IMR-90 (cell line): ENCODE measurements around the gene CCDC88C. TPM values are rescaled to one million over a fixed set of nuclear protein-coding genes. Genes with fewer than 3 reads are reported as not detected.

Experiments
- ATAC-seq: fragments of 200-7000 bp; cut with Tn5 transposase; 2 replicates; pipeline ENCODE4 v1.9.1; 2020; ENCODE audit warnings: low read depth, mild to moderate bottlenecking, moderate library complexity
- BruUV-seq: library from RNA; stranded (reverse); fragments of 400-500 nt; replicated peaks from 2 replicates; lab custom pipeline; 2021; lab: Mats Ljungman, UMichigan
- CTCF ChIA-PET: fragments of 300-600 bp; formaldehyde crosslinking; extraction: SDS; loops from one replicate; lab custom pipeline; 2021; ENCODE audit warnings: antibody characterized with exemption; lab: Yijun Ruan, JAX
- POLR2A ChIA-PET: fragments of 300-600 bp; sonication (Branson Sonifier 250); formaldehyde crosslinking; loops from one replicate; lab custom pipeline; 2022; ENCODE audit warnings: antibody characterized with exemption; ENCODE audit not compliant: unreplicated experiment; lab: Charles Lee
- DNase-seq: peaks from one replicate; pipeline ENCODE4 v3.0.0; 2013
- H2AFZ ChIP-seq: replicated peaks from 2 replicates; pipeline ENCODE3; 2013; ENCODE audit warnings: low read length, mild to moderate bottlenecking; ENCODE audit not compliant: poor library complexity
- H2AK5ac ChIP-seq: 2 replicates; pipeline ENCODE4 v1.6.1; 2013; ENCODE audit warnings: low read depth, low read length, inconsistent platforms
- H2AK9ac ChIP-seq: replicated peaks from 2 replicates; pipeline ENCODE3; 2013; ENCODE audit warnings: mild to moderate bottlenecking, low read depth, low read length, moderate library complexity; ENCODE audit not compliant: poor library complexity
- H2BK120ac ChIP-seq: 2 replicates; pipeline ENCODE4 v1.6.1; 2013; ENCODE audit warnings: low read depth, low read length, inconsistent platforms
- H2BK15ac ChIP-seq: 3 replicates; pipeline ENCODE4 v1.6.1; 2013; ENCODE audit warnings: low read depth, low read length, inconsistent platforms
- H2BK20ac ChIP-seq: 2 replicates; pipeline ENCODE4 v1.6.1; 2013; ENCODE audit warnings: low read depth, mild to moderate bottlenecking, inconsistent platforms, low read length, moderate library complexity
- H2BK5ac ChIP-seq: 2 replicates; pipeline ENCODE4 v1.6.1; 2013; ENCODE audit warnings: mild to moderate bottlenecking, low read depth, low read length, inconsistent platforms; ENCODE audit not compliant: poor library complexity, severe bottlenecking
- H3K14ac ChIP-seq: replicated peaks from 2 replicates; pipeline ENCODE4 v1.6.1; 2013; ENCODE audit warnings: low read depth, low read length, inconsistent platforms
- H3K18ac ChIP-seq: 2 replicates; pipeline ENCODE4 v1.6.1; 2013; ENCODE audit warnings: low read depth, low read length, control low read depth
- H3K23ac ChIP-seq: 2 replicates; pipeline ENCODE4 v1.6.1; 2013; ENCODE audit warnings: low read depth, low read length, inconsistent platforms
- H3K27ac ChIP-seq: 2 replicates; pipeline ENCODE4 v1.5.1; 2013; ENCODE audit warnings: mild to moderate bottlenecking, control low read depth, low read length; ENCODE audit not compliant: insufficient read depth
- H3K27me3 ChIP-seq: 2 replicates; pipeline ENCODE4 v1.6.1; 2013; ENCODE audit warnings: low read length; ENCODE audit not compliant: control insufficient read depth, insufficient read depth
- H3K36me3 ChIP-seq: 2 replicates; pipeline ENCODE4 v1.6.1; 2013; ENCODE audit warnings: low read length, mixed read lengths; ENCODE audit not compliant: control insufficient read depth, insufficient read depth
- H3K4ac ChIP-seq: 2 replicates; pipeline ENCODE4 v1.6.1; 2013; ENCODE audit warnings: low read depth, low read length, inconsistent platforms
- H3K4me1 ChIP-seq: 2 replicates; pipeline ENCODE4 v1.6.1; 2013; ENCODE audit warnings: low read length, mixed read lengths; ENCODE audit not compliant: control insufficient read depth, insufficient read depth
- H3K4me2 ChIP-seq: 2 replicates; pipeline ENCODE4 v1.6.1; 2013; ENCODE audit warnings: low read depth, mild to moderate bottlenecking, control low read depth, low read length, moderate library complexity
- H3K4me3 ChIP-seq: 2 replicates; pipeline ENCODE4 v1.5.1; 2013; ENCODE audit warnings: low read depth, mild to moderate bottlenecking, control low read depth, low read length, moderate library complexity; ENCODE audit not compliant: insufficient read depth
- H3K56ac ChIP-seq: 2 replicates; pipeline ENCODE4 v1.6.1; 2013; ENCODE audit warnings: low read length, inconsistent platforms; ENCODE audit not compliant: insufficient read depth; ENCODE audit errors: extremely low read depth
- H3K79me1 ChIP-seq, 2 experiments: 2 replicates each; pipeline ENCODE4 v1.6.1; 2013; ENCODE audit warnings: low read length in 2 of 2, inconsistent platforms in 1 of 2, low read depth in 1 of 2
- H3K9ac ChIP-seq: 2 replicates; pipeline ENCODE4 v1.6.1; 2013; ENCODE audit warnings: low read depth, low read length, control low read depth
- H3K9me1 ChIP-seq: 2 replicates; pipeline ENCODE4 v1.6.1; 2013; ENCODE audit warnings: low read length, inconsistent platforms; ENCODE audit not compliant: insufficient read depth
- H3K9me3 ChIP-seq: 2 replicates; pipeline ENCODE4 v1.6.1; 2013; ENCODE audit warnings: low read length; ENCODE audit not compliant: control insufficient read depth, insufficient read depth
- H4K20me1 ChIP-seq: 2 replicates; pipeline ENCODE4 v1.6.1; 2013; ENCODE audit warnings: low read length, inconsistent platforms; ENCODE audit not compliant: insufficient read depth
- H4K5ac ChIP-seq: 2 replicates; pipeline ENCODE4 v1.6.1; 2013; ENCODE audit warnings: mild to moderate bottlenecking, low read depth, low read length, control low read depth
- H4K8ac ChIP-seq, 2 experiments: 2 replicates each; pipeline ENCODE4 v1.6.1; 2013; ENCODE audit warnings: low read depth in 2 of 2, low read length in 2 of 2, control low read depth in 1 of 2, inconsistent platforms in 1 of 2
- H4K91ac ChIP-seq: 2 replicates; pipeline ENCODE4 v1.6.1; 2013; ENCODE audit warnings: low read depth, low read length, inconsistent platforms; ENCODE audit not compliant: insufficient read depth
- CHD1 ChIP-seq: IDR thresholded peaks from 2 replicates; pipeline ENCODE4 v1.6.1; 2012; ENCODE audit warnings: low read depth, low read length, improper control_type of control experiment
- CTCF ChIP-seq: conservative IDR thresholded peaks from 2 replicates; pipeline ENCODE4 v1.5.1; 2012; ENCODE audit warnings: mild to moderate bottlenecking, low read depth, low read length, improper control_type of control experiment
- ELK1 ChIP-seq: fragments of 150-350 bp; IDR thresholded peaks from 2 replicates; pipeline ENCODE4 v1.6.1; 2016; ENCODE audit warnings: low read depth, mild to moderate bottlenecking, low read length, moderate library complexity, borderline replicate concordance
- FOS ChIP-seq: fragments of 150-350 bp; IDR thresholded peaks from 2 replicates; pipeline ENCODE4 v1.6.1; 2016; ENCODE audit warnings: low read depth, low read length
- MXI1 ChIP-seq: IDR thresholded peaks from 2 replicates; pipeline ENCODE4 v1.6.1; 2012; ENCODE audit warnings: low read depth, mild to moderate bottlenecking, low read length, moderate library complexity, borderline replicate concordance
- NFE2L2 ChIP-seq: fragments of 150-350 bp; IDR thresholded peaks from 2 replicates; pipeline ENCODE4 v1.6.1; 2016; ENCODE audit warnings: low read depth, mild to moderate bottlenecking, low read length
- POLR2A ChIP-seq: IDR thresholded peaks from 2 replicates; pipeline ENCODE4 v1.6.1; 2012; ENCODE audit warnings: mild to moderate bottlenecking, low read depth, low read length
- RAD21 ChIP-seq: IDR thresholded peaks from 2 replicates; pipeline ENCODE4 v1.6.1; 2012; ENCODE audit warnings: low read length, improper control_type of control experiment
- RFX5 ChIP-seq: IDR thresholded peaks from 2 replicates; pipeline ENCODE4 v1.8.0; 2012; ENCODE audit warnings: low read depth, mild to moderate bottlenecking, low read length, moderate library complexity
- WGBS, 2 experiments: methylation state at CpG; one replicate each; pipeline versions ENCODE4 v1.1.5 to v1.1.7; 2013; ENCODE audit warnings: missing lambda C conversion rate in 2 of 2; ENCODE audit not compliant: insufficient read length in 1 of 2; ENCODE audit errors: extremely low coverage in 2 of 2; 5-methylcytosine and 5-hydroxymethylcytosine counted together
- dilution Hi-C: fragments of 300-500 bp; cut with HindIII; formaldehyde crosslinking; loops from one replicate; pipeline ENCODE4 v1.14.3; 2018; ENCODE audit warnings: low sequenced_read_pairs; ENCODE audit not compliant: unreplicated experiment
- in situ Hi-C: fragments of 300-500 bp; cut with MboI; formaldehyde crosslinking; loops from 3 replicates; pipeline ENCODE4 v1.14.3; 2019; ENCODE audit warnings: low sequenced_read_pairs, inconsistent platforms, mixed read lengths
- intact Hi-C: fragments of 100-400 bp; cut with micrococcal nuclease; formaldehyde crosslinking; loops from 2 replicates; pipeline ENCODE4 v1.10.0; 2022
- polyA plus RNA-seq, 3 experiments: library from polyadenylated mRNA; depleted of rRNA; stranded (reverse); fragments of >200 nt; gene quantifications; 2 replicates each; pipeline ENCODE4 v1.2.3, GENCODE V29; 2012; ENCODE audit warnings: low replicate concordance in 1 of 3
- total RNA-seq: library from RNA; depleted of rRNA; stranded (reverse); fragments of >200 nt; gene quantifications from 2 replicates; pipeline ENCODE4 v1.2.3, GENCODE V29; 2012
- TF ChIP-seq, protein P1 (sequence below): fragments of 150-350 bp; IDR thresholded peaks from 2 replicates; pipeline ENCODE4 v1.6.1; 2017; ENCODE audit warnings: mild to moderate bottlenecking, antibody characterized with exemption, low read length, low read depth

Gene CCDC88C
- total and polyA plus RNA-seq, 2 of the 4 experiments (the other 2 are of a cell fraction): 0.17 to 0.18 TPM

DNA sequence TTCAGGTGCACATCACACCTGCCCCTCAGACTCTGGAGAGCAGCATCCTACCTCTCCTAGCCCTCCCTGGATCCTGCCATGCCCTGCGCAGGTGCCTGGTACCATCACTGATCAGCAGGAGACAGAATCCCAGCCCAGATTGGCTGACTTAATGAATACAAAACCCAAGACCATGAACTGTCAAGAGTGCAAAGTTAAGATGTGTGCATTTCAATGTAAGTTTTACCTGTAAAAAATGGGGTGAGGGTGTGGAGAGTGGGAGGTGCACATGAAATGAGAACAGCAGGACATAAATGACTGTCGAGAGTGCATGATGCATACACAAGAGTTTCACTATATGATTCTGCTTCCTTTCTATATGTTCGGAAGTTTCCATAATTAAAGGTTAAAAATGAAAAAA is 115.2 kb downstream of the CCDC88C start:
- CTCF ChIA-PET: interaction anchor here (0.5 to 0.6 kb wide), 2 partner anchors 145 to 268 kb away, joined by 3 read pairs; no protein-coding TSS in a partner anchor

More for the DNA sequence above, 115.2 kb downstream of the CCDC88C start:
- Histone ChIP-seq H3K27ac (no peak overlapping the region), H2BK5ac (no peak overlapping the region), H3K9ac (no peak overlapping the region), H3K4me1 (no peaks in the 10 kb centered on the region), H3K27me3 (peaks cover 23% of the 10 kb centered on the region), H2AFZ (no peak overlapping the region), H3K4me3 (no peak overlapping the region), H2BK20ac (no peak overlapping the region), H2AK5ac (no peak overlapping the region), H3K79me1 (no peaks in the 10 kb centered on the region), H3K4ac (no peak overlapping the region), H3K14ac (no peak overlapping the region), H3K36me3 (no peaks in the 10 kb centered on the region), H4K20me1 (no peaks in the 10 kb centered on the region), H4K91ac (no peak overlapping the region), H3K23ac (no peak overlapping the region), H2BK15ac (no peak overlapping the region), H3K56ac (no peak overlapping the region), H3K9me3 (no peaks in the 10 kb centered on the region), H3K9me1 (no peaks in the 10 kb centered on the region), H3K18ac (no peak overlapping the region), H2BK120ac (no peak overlapping the region), H4K8ac (no peak overlapping the region), H4K5ac (no peak overlapping the region), H3K4me2 (no peak overlapping the region), H2AK9ac (no peak overlapping the region)
- no CpG with 5 or more reads among the region's 3 CpGs for WGBS, 2 experiments
- DNase-seq (no peak), ATAC-seq (no peak)
- TF ChIP-seq RAD21 (no peak), RFX5 (no peak), ELK1 (no peak), NFE2L2 (no peak), POLR2A (no peak), FOS (no peak), CHD1 (no peak), MXI1 (no peak), CTCF (no peak)
- TF ChIP-seq, protein P1, sequence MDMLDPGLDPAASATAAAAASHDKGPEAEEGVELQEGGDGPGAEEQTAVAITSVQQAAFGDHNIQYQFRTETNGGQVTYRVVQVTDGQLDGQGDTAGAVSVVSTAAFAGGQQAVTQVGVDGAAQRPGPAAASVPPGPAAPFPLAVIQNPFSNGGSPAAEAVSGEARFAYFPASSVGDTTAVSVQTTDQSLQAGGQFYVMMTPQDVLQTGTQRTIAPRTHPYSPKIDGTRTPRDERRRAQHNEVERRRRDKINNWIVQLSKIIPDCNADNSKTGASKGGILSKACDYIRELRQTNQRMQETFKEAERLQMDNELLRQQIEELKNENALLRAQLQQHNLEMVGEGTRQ: no peak
- POLR2A ChIA-PET: no interaction called here
- in situ Hi-C loops (no loop called here), dilution Hi-C loops (no loop called here), intact Hi-C loops (no loop called here)
- no TSS peak for BruUV-seq
